GM19468 (cell line): Measurements from ENCODE around the gene GRM7.
"Not testable (repeated sequence)": the region's sequence is repeated elsewhere in the genome, so short reads cannot be mapped to it uniquely, and the experiment has no call there.

Experiments used
- ATAC-seq: cut with Tn5 transposase; IDR thresholded peaks from one replicate; pipeline ENCODE4 v1.9.1; 2021; ENCODE audit warnings: mild to moderate bottlenecking, moderate library complexity, moderate number of reproducible peaks; ENCODE audit not compliant: unreplicated experiment; ENCODE audit errors: extremely low read depth

The GRM7 gene

DNA sequence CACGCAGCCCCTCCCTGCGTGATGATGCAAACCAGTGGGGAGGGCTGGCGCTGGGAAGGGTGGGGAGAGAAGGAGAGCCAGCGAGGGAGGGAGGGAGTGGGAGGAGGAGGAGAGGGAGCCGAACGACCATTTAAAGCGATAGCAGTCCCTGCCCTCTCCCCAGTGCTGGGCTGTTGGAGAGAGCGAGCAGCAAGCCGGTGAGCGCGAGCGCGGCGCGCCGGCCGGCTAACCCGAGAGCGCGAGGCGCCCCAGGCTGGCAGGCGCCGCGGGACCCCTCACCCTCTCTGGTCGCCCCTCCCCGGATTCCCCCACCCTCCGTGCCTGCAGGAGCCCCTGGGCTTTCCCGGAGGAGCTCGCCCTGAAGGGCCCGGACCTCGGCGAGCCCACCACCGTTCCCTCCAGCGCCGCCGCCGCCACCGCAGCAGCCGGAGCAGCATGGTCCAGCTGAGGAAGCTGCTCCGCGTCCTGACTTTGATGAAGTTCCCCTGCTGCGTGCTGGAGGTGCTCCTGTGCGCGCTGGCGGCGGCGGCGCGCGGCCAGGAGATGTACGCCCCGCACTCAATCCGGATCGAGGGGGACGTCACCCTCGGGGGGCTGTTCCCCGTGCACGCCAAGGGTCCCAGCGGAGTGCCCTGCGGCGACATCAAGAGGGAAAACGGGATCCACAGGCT is at the start of gene GRM7:
GRM7 (plus strand) TSS at position 162 of the 671 bp plus-strand sequence.
- no peak for ATAC-seq

DNA sequence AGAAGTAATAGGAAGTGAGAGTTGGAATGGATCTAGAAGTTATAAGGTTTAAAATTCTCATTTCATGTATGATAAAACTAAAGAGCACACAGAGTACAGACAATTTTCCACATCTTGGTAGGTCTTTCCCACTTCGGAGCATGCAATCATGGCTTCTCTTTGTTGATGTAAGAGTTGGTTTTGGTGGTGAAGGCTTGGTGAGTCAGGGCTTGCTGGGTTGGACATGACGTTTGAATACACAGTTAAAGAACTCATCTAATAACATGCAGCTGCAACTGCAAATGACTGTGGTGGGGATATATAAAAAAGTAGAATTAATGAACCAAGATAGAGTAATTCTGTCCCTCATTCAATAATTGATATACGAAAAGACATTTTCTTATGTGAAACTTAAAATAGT is 39.5 kb upstream of the GRM7 start:
- ATAC-seq = no peak

DNA sequence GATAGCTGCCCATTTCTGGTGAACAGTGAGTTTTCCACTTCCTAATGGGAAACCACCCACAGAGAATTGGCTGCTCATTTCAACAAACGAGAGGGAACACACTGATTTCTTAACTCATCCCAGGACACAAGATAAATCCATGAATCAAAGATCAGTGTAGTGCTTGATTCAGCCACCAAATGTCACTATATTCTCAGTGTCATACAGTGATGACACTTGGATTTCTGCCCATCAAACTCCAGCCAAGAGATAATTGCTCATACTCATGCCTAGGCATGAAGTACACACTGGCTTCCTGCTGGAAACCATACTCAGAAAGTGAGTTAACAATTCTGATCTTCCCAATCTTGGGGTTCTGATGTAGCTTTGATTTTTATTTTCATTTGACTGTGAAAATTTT is 35.4 kb upstream of the GRM7 start:
- no peak for ATAC-seq

DNA sequence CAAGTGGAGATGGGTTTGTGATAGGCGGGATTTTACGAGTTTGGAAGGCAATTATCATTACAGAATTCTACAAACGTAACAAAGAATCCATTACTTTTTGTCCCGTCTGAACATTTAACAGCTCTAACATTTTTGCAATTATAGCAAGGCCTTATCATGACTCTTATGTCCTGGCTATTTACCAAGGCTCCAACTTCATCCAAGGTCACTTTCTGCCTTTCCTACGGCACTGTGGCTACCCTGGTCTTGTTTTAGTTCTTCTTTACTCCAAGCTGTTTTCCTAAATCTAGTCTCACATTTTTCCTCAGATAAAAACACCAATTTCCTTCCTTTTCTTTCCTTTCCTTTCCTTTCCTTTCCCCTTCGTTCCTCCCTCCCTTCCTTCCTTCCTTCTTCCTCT is 33.5 kb upstream of the GRM7 start:
- ATAC-seq = no peak

DNA sequence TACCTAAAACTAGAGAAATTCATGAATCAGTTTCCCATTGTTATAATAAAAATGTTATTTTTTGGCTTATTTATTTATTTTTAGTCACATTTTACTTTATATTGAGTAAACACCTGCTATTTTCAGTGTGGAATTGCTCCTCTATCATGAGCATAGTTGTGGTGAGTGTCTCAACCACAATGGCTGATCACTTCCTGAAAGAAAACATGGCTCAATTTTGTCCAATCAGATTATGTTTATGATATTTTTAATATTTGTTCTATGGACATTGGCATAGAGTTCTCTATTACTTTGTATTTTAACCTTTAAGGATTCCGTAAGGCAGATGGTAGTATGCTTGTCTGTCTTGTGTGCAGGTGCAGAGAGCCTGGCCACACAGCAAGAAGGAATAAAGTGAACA is 16.2 kb upstream of the GRM7 start:
- no peak for ATAC-seq

DNA sequence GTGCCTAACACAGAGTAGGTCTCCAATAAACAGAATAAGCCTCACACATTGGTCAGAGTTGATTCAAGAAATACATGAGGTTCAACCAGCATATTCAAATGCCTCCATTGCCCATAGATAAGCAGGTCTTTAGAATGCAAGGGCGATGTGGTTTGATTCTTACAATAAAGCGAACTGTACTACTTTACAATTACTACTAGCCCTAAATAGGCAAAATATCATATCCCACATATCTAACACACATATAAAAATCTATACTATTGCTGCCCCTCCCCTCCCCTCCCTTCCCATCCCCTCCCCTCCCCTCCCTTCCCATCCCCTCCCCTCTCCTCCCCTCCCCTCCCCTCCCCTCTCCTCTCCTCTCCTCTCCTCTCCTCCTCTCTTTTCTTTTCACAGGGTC is 6.7 kb upstream of the GRM7 start:
- no peak for ATAC-seq

DNA sequence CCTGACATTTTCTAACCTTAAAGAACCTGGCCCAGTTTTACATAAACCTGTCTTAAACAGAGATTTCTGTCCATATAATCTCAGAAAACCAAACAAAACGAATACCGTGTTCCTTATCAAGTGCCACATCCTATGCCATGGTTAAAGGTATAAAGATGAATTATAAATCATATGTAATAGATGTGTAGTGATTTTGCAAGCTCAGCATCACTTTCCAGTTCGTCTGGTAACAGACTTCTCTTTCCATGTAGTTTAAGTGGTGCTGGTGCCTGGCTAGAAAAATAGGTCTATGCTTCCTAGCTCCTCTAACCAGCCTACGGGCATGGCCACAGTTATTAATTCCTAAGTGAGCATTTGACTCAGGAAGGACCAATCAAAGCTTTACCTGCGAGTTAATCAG is 3.4 kb upstream of the GRM7 start:
- ATAC-seq = no peak

DNA sequence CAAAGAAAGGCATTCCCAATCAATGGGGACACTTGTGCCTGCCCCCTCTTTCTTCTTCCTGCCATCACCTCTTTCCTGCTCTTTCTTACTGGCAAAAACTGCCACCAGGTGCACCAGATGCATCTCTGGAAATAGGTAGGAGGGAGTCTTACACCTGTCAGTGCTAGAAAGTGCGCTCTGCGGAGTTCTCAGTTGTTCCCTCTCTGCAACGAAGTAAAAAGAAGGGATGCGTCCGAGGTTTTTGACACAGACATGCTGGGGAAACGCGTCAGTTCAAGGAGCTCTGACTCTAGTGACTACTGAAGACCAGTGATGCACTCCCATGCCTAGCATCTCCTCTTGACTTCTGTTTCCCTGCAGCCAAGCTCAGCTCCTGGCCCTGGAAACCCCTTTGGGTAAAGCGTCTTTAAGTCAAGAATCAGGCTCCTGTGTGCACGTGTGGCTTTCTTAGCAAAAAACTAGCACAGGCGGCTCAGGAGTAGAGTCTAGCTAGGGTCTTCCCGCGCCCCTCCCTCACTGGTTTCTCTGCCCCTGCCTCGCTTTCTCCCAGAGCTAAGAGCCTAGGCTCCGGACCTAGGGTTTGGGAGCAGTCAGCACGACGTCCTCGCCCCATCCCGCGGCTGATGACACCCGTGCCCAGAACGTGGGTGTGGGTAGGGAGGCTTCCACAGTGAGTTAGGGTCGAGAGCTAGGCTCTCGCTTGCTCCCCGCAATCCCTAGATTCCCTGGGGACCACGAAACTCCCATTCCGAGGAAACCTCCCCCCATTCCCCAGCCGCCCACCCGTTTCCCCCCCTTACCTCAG is 564 bp upstream of the GRM7 start:
- no peak for ATAC-seq

DNA sequence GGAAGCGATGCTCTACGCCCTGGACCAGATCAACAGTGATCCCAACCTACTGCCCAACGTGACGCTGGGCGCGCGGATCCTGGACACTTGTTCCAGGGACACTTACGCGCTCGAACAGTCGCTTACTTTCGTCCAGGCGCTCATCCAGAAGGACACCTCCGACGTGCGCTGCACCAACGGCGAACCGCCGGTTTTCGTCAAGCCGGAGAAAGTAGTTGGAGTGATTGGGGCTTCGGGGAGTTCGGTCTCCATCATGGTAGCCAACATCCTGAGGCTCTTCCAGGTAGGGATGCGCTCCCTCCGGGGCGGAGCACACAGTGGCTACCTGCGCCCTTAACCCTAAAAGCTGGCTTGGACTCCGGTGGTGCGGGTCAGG is 698 bp downstream of the GRM7 start:
- no peak for ATAC-seq

DNA sequence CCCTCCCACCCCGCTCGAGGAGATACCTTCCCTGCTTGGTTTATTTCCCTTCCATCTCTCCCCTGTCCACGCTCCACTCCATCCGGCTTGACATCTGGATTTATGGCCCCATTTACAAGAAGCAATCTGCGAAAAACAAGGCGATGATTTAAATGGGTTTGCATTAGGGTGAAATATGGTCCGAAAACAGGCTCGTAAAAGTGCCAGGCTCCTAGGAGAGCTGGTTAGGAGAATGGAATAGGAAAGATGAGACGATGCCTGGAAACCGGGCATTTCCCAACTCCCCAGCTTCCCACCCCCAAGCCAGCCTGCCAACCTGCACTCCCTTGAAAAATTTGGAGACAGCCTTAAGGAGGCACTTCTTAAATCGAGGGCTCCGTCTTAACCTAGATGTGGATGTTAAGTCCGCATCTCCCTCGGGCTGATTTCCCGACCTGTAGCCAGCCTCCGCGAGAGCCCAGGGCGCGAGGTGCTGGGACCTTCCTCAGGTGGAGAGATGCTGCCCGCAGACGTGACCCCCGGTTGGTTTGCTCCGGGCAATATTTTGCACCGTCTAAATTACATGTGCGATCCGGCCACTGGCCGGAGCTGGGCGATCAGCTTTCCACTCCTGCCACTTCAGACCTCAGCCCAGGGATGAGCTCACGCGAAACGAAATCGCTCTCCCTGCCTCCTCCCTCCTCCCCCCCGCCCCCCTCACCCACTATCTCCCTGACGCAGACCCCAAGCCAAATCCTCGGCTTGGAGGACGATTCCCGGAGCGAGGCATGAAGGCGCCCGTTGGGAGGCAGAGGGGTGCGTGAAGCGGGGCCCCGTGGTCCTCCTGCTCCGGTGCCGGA is 1.3 kb downstream of the GRM7 start:
- ATAC-seq = no peak

DNA sequence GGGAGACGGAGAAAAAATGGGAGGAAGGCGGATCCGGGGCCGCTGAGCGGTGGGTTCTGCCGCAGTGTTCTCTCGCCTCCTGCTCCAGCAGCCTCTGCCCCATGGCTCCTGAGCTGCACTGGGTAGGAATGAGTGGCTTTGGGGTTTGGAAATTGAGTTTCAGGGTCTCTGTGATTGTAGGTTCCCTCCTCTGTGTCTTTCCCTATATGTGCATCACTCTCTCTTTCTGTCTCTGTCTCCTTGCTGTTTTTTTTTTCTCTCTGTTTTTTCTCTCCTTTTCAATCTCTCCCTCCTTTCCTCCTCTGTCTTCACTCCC is 1.9 kb downstream of the GRM7 start:
- ATAC-seq = no peak

DNA sequence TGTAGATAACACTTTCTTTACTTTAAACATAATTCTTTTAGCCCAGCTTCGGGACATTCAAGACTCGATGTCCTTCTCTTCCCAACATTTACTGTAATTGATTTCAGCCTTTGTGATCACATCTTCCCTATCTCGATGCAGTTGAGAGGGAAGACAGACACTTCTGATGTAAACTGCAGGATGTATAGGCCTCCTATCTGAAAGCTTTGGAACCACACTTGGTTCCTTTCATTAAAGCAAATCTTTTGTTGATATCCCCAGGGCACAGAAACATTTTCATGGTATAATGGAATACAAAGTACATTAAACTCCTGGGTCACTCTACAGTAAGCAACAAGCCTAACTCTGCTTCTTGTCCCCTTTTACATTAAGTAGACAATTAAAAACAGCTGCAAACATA is 6.4 kb downstream of the GRM7 start:
- no peak for ATAC-seq

DNA sequence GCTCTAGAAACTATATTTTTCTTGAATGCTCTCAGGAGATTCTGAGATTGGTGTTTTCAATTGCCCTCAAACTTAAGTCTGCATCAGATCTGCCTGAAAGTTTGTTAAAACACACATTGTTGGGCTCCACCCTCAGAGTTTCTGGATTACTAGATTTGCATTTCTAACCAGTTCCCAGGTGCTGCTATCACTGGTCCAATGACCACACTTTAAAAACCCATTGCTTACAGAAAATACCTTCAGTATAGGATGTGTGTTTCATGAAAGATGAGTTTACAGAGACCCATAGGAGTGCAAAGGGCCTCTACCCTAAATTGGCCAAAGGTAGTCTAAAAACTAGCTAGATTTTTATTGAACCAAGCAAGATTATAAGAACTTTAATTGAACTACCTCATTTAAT is 17.8 kb downstream of the GRM7 start:
- no peak for ATAC-seq

DNA sequence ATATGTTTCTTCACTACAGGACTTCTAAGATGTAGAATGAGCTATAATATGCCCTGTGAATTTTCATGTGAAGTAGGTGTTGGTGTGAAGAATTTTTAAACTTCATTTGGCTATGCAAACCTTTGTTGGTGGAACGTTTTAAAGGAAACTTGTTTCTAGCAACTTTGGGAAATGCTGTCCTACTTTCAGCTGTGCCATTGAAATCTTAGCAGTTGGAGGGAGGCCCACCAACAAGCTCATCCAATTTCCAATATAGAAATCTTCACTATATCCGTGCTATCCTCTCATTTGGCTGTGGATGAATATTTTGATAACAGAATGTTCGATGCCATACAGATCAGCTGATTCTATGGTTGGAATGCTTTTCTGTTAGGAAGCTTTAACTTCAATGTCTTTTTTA is 51.3 kb downstream of the GRM7 start:
- ATAC-seq = no peak

DNA sequence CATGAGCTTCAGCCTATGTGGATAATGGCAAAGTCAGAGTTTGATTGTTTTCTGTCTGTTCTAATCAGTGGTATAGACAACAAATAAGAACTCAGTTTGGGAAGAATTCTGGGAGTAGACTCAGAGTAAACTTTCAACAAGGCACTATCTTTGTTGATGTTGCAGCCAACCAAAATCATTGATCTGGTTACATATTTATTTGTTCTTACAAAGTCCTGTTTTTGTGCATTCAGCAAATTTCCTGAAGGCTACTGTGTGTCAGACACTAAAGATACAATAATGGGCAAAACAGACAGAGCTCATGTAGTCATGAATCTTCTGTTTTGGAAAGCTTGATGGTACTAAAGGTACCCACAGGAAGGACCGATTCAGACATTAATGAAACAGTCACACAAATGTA is 55.0 kb downstream of the GRM7 start:
- no peak for ATAC-seq

DNA sequence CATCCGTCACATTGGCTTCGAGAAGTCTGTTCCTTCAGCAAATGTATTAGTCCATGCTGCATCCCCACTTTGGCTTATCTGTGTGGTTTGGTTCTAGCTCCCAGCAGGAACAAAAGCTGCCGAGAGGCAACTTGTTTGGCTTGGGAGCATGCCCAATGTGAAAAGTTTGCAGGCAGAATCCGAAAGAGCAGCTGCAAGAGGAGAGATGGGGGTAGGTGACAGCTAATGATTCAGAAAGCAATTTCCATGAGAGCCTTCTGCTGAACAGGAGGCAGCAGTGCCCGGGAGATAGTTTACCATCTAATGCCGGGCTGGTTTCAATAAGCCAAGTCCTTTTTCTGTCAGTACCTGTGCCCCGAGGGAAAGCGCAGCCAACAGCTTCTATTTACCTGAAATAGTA is 60.2 kb downstream of the GRM7 start:
- ATAC-seq = no peak

DNA sequence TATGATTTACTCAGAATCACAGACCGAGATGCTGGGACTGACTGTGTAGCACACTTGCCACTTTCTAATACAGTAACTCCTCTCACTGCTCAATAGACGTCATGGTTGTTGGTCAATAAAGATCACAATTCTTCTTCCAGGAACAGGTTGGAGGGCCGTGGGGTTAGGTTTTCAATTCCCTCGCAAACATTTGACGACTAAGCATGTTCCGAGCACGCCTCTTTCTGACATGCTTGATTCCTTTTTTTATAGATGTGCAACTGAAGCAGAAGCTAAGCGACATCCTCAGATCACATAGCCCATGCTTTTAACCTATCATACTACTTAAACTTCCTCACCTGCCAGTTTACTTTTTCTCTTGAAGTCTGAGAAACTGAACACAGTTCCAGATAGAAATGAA is 61.0 kb downstream of the GRM7 start:
- ATAC-seq = no peak

DNA sequence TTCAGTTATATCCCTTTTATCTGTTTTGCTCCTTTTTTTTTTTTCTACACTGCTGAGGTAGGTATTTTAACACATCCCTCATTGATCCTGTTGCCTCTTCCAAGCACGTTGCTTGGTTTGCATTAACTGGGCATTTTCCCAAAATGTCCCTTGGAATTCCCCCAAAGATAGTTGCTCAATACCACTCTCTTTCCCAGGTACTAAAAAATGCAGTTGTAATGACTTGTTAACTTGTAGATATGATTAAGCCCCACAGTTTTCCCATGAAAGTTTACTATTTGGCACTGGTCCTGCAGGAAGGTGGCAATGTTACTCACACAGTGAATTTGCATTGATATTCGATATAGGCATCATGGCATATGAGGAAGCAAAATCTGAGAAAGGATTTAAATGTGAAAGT is 67.1 kb downstream of the GRM7 start:
- no peak for ATAC-seq

DNA sequence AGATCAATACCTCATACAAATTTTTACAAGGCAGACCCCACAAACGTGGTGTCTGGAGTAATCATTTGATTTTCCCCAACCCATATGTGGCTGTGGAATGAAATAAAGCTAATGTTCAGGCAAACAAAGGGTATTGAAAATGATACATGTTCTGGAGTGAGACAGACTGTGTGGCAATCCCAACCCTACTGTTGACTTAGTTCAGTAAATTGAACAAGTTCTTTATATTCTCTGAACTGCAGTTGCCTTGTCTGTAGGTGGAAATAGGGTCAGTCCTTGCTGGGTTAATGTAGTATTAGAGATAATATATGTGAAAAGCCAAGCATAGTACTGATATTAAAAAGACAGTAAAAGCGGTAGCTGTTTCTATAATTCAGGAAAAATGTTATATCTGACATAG is 69.0 kb downstream of the GRM7 start:
- no peak for ATAC-seq

DNA sequence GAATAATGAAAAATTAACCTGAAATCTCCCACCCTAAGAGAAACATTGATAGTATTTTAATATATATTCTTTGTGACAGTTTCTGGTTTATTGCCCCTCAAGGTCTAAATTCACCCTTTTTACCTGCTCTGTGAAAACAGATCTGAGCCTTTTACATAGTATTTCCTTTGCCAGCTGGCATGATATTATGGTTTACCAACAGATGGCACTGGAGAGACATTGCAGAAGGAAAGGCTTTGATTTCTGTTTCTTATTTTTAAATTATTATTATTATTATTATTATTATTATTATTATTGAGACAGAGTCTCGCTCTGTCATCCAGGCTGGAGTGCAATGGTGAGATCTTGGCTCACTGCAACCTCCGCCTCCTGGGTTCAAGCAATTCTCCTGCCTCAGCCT is 74.5 kb downstream of the GRM7 start:
- not testable (repeated sequence) for ATAC-seq

DNA sequence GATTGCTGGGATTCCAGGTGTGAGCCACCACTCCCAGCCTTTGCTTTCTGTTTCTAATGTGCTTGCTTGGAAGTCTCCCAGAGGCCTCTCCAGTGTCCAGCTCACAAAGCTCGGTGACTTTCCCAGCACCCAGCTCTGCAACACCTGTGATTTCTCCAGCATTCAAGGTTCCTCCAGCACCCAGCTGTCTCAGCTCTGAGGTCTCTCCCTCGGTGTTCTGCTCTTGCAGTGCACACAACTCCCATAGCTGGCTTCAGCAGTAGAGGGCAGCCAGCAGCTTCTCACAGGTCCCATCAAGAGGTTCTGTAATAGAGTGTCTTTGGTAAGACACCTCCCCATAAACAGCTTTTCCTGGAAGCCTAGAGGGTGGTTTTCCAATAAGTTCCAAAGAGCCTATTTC is 75.1 kb downstream of the GRM7 start:
- ATAC-seq = no peak
